ENCODE results near the gene RBM38.

RBM38 gene

DNA sequence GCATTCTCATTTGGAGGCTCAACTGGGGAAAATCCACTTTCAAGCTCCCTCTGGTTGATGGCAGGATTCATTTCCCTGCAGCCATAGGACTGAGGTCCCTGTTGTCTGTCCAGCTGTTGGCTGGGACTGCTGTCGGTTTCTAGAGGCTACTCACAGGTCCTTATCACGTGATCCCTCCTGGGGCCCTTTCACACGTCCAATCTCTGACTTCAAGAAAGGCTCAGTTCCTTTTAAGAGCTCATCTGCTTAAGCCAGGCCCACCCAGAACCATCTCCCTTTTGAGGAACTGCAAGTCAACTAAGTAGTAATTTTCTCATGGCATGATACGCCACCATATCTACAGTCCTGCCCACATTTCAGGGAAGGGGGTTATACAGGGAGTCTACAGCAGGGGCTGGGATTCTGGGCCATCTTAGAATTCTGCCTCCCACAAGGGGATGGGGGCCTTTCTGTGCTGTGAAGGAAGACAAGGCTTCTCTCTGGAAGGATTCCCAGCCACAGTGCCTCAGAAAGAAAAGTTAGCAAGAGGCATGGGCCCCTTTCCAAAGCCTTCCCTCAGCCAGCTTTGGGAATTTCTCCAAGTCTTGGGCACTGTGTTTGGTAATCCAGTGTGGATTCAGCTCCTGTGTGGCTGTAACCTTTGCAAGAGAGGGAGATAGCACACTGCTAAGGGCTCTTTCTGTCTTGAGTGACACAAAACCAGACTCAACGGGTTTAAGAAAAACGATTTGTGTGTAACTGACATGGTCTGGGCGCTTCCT lies 67.4 kb downstream of the RBM38 start:
- DNase-seq: no peak

Measured in HCEC 1CT (cell line).